Measurements from ENCODE around the gene EXOC3.
"Not testable (repeated sequence)": the region's sequence is repeated elsewhere in the genome, so short reads cannot be mapped to it uniquely, and the experiment has no call there.

The EXOC3 gene

DNA sequence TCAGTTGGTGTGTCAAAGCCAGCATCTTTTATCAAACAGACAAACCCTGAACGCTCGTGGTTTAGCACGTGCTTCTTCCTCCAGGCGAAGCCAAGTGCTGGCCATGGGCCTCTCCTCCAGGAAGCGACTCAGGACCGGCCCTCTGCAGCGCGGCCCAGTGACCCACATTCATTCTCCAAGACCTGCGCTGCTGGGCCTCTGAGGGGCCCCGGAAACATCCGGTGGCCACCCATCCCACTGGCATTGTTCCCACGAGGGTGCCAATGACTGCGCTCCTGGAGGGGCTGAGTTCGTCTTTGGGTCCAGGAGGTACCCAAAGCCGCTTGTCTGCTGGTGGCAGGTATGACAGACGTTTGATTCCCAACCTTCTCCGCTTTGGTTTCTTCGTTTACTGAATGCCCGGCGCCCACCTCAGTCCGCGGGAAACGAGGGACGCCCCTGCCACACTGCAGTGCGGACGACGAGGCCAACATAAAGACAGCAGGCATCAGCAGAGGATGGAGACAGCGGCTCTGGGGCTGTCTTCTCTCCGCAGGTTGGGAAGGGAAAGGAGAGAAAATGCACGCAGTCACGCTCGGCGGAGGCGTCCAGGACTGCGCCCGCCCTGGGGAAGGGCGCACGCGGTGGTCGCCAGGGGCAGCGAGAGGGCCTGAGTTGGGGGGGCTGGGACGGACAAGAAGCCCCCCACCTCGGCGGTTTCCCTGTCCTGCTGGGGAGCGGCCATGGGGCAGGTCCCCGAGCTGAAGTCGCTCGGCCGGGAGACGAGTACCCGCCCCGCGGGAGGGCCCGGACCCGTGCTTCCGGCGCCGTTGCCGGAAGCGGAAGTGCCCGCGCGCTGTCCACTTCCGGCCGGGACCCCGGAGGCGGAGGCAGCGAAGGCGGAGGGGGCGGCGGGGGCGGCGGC lies at the start of gene EXOC3:
Gene EXOC3, plus strand, starts transcription at position 842 of the 904 bp plus-strand sequence. CDS start 3,030 bp downstream, outside the sequence.
- peak; percentile 20 to 69 (median 65) for DNase-seq (ENCODE audit: low read depth in 3 of 3, low spot score in 1 of 3)

DNA sequence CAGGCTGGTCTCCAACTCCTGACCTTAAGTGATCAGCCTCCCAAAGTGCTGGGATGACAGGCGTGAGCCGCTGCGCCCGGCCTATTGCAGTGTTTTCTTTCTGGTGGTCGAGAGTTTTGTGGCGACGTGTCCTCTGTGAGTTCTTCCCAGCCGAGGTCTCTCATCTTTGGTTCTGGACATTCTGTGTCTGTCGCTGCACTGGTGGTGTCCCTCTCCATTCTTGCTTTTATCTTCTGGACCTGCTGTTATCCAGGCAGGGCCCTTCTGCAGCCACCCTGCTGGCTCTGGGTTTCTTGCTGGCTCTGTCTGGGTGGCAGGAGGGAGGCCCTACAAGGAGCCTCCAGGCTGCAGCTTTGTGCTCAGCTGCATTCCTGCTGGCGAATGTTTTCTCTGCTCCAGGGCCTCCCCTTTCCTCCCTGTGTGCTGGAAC lies 49.1 kb upstream of the EXOC3 start:
- DNase-seq (ENCODE audit: low read depth in 3 of 3, low spot score in 1 of 3) = no peak

DNA sequence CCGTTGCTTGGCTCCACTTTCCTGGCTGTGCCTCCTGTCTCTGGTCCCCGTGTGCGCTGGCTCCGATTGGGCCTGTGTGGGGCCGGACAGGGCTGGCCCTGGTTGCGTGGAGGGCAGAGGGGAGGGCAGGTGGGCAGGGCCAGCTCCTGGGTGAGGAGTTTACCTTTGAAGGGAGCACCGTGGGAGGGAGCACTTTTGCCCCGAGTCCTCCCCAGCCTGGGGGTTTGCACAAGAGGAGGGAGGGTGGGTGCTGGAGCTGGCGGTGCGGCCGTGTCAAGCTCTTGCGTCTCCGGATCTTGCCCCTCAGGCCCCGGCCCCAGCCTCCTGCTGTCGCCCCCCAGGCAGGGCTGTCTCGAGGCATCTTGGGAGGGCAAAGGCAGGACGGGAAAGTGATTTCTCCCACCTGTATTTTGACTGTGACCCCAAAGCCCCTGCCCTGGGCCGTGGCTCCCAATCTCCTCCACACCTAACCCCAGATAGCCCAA lies 48.3 kb upstream of the EXOC3 start:
- no peak for DNase-seq (ENCODE audit: low read depth in 3 of 3, low spot score in 1 of 3)

DNA sequence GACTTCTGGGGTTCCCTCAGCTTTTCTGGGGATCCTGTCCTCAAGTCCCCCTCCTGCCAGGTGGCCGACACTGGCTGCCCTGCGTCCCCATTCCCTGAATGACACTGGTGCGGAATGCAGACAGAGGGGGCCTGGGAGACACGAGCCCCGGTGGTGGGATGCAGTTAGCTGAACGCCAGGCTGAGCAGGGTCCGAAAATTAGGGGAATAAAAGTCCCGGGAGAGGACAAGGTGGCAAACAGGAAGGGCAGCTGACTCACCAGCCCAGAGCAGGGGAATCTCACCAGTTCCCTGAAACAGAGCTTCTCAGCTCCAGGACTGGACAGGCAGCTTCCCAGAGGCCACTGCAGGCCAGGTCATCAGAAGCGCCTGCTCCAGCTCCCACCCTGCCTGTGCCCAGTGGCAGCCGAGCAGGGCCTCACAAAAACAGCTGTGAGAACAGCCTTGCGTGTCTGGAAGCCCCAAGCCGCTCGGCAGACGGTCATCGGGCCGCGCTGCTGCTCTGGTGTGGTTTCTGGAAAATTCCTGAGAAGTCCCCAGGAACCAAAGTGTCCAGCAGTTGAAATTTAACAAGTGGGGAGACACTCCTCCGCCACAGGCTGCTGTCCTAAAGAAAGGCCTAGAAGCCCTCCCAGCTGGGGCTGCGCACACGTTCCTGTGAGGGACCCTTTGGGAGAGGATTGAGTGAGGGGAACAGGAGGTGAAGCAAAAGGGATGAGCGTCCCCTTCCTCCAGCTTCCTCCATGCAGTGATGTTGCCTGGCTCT lies 47.6 kb upstream of the EXOC3 start:
- no peak for DNase-seq (ENCODE audit: low read depth in 3 of 3, low spot score in 1 of 3)

DNA sequence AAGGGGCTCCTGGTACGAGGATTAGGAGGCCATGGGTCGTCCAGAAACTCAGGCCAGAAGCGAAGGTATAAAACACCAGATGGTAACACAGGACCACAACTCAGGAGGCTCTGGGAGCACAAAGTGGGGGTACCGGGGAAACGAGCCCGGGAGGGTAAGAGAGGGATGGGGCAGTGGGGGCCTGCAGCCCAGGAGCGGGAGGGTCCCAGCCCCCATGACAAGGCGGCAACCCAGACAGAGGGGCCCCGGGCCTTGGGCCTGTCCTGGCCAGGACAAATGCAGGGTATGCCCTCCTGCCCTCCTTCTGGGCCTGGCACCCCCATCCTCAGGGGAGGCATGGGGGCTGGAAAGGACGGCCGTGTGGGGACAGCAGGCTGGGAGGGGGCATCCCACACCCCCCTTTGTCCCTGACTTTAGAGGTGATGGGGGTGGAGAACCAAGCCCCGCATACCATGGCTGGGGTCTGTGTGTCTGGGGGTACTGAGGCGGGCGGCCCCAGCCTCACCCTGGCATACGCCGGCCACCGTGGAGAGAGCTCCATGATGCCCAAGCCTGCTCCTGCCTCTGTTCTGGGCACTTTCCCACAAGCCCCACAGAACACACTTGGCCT lies 47.0 kb upstream of the EXOC3 start:
- DNase-seq (ENCODE audit: low read depth in 3 of 3, low spot score in 1 of 3) = no peak

DNA sequence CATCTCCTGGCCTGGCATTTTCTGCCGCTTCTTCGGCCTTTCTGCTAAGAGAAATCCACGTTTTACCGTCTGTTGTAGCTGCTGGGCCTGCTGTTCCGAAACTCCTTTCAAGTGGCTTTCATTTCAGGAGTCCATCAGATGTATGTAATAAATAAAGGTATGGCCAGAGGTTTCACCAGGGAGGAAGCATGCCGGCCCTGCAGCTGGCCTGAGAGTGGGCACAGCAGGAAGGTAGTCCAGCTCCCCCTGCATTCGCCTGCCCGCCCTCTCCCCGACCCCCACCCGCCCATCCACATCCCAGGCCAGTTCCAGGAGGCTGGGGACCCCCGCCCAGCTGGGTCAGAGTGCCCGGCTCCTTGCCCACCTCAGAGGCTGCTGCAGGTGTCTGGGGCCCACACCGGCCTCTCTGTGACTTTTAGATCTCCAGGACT lies 46.4 kb upstream of the EXOC3 start:
- no peak for DNase-seq (ENCODE audit: low read depth in 3 of 3, low spot score in 1 of 3)

DNA sequence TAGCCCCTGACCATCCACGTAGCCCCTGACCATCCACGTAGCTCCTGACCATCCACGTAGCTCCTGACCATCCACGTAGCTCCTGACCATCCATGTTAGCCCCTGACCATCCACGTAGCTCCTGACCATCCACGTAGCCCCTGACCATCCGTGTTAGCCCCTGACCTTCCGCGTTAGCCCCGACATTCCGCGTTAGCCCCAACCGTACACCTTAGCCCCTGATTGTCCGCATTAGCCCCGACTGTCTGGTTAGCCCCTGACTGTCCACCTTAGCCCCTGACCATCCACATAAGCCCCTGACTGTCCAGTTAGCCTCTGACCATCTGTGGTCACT lies 44.9 kb upstream of the EXOC3 start:
- not testable (repeated sequence) for DNase-seq (ENCODE audit: low read depth in 3 of 3, low spot score in 1 of 3)

DNA sequence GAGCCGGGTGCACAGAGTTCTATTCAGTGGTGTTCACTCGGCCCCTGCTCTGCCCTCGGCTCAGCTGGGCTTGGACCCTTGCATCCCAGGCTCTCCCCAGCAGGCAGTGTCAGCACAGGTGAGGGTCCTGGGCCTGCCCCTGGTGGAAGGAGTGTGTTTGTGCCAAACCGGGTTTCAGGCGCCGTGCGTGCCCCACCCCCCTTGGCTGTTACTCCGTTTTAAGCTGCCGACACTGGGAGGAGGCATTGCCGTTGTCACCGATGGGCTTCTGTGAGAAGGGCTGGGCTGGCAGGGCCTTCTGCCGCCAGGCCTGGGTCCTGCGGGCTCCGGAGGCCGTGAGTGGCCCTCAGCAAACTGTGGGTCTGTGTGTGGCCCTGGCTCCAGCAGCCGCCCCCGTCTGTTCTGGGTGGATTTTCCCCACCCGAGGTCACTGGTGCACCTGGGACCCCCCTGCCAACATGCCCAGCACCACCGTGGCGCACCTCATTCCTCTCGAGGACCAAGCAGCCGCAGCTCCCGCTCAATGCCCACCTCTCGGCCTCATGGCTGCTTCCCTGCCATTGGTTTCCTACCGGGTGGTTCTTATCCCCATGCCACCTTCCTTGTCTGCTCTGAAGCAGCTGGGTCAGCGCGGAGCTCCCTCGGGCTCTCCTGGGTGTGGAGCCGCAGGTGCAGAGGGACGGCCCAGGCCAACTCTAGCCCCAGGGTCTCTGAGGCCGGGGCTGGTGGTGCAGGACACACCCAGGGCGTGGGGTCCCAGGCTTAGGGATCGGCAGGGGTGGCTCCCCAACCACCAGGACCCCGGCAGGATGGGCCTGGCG lies 44.3 kb upstream of the EXOC3 start:
- no peak for DNase-seq (ENCODE audit: low read depth in 3 of 3, low spot score in 1 of 3)

DNA sequence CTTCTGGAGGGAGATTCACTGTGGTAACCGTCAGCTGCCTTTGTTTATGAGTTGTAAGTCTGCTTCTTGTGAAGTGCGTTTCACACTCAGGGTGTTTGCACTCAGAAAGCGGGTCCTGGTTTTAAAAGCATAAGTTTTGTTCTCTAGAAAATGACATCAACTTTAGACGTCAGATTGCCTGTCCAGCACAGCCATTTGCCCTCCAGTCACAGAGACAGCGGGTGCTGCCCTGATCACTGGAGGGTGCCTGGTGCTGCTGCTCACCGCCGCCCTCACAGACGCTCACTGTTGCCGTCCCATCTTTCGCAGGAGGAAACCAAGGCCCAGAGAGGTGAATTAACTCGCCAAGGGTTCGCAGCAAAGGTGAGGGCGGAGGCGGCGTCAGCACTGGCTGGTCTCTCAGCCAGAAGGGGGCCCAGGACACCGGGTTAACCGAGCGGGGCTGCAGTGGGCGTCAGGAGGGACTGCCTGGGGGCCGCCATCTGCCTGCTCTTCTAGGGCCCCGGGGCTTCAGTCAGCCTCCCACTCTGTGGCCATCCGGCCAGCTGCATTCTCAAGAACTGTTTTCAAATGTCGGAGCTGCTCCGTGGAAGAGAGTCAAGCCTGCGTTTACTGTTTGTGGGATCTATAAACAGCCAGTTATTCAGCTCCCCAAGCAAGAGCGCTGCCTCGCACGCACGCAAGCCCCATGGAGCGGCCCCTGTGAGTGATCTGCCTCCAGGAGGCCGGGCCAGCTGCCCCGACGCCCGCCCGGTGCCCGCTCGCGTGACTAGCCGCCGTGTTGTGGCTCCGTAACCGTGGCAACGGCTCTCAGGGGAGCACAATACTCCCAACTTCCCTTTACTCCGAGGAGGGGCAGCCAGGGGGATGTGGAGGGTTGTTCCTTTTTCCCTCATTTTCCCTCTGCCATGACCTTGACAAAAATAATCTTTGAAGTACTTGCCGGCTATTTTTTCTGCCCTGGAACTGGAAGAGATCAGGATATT lies 43.4 kb upstream of the EXOC3 start:
- peak in 1 of 3 donors; percentile 40 for DNase-seq (ENCODE audit: low read depth in 3 of 3, low spot score in 1 of 3)

DNA sequence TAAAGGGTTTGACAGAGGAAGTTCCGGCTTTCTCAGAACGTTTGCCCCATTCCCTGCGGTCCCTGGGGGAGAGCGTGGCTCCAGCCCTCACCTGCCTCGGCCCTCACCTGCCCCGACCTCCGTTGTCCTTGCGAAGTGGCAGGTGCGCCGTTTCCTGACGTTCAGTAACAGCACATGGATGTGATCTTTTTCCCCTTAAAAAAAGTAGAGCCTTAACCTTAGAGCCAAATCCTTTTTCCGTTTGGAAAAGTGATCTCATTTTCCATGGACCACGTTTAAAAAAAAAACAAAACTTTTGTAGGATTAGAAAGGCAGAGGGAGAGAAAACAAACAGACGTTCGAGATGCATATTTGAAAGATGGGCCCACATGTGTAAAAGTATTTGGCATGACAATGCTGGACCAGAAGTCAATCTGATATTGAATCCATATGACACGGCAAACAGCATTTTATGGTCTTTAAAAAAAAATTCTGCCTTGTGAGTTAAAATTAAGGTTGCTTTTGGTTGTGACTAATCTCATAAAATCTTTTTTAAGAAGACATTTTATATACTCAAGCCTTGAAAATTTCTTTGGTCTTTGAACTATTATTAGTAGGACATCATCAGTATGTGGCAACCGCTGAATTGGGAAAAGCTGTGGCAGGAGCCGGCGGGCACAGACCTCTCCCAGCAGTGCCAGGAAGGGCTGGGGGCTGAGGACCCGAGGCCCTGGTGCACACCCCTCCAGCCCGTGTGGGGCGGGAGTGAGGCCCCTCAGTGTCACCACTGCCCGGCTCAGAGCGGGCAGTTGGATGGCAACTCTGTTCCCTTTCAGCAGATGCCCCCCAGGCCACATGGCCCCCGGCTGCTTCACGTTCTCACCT lies 42.5 kb upstream of the EXOC3 start:
- no peak for DNase-seq (ENCODE audit: low read depth in 3 of 3, low spot score in 1 of 3)

DNA sequence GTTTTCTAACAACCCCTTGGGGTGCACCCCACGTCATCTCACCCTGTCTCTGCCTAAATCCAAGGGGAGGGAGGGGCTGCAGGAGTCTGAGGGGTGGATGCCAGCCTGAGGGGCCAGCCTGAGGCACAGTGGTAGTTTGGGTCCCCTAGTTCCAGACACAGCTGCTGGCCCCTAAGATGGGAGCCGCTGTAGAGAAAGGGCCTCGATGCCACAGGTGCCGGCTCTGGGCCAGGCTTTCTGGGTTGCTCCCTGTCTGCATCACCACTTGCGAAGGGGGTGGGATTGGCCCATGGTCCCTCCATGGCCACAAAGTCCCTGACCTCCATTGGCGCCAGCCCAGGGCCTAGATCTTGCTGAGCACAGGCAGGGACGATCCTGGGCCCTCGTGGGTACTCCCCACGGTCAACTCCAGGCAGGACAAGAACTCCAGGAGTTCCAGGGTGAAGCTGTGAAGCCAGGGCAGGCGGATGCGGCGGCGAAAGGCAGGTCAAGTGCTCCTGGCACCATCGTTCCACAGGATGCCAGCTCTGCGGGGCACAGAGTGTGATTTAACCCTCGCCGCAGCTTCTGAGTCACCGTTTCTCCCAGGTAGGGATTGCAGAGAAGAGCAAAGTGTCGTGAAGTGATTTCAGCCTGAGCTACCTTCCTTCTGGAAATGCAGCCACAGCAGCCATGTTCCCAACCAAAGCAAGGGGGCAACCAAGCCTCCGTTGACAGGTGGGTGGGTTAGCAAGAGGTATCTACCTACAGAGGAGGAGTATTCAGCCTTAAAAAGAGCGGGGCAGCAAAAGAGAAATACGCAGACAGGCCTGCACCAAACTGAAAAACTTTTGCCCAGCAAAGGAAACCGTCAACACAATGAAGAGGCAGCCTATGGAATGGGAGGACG lies 41.6 kb upstream of the EXOC3 start:
- no peak for DNase-seq (ENCODE audit: low read depth in 3 of 3, low spot score in 1 of 3)

DNA sequence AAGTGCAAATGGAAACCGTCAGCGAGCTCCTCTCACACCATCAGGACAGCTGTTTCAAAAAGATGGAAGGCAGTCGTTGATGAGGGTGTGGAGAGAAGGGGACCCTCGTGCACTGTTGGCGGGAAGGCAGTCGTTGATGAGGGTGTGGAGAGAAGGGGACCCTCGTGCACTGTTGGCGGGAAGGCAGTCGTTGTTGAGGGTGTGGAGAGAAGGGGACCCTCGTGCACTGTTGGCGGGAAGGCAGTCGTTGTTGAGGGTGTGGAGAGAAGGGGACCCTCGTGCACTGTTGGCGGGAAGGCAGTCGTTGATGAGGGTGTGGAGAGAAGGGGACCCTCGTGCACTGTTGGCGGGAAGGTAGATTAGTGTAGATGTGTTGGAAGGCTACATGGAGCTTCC lies 40.8 kb upstream of the EXOC3 start:
- DNase-seq (ENCODE audit: low read depth in 3 of 3, low spot score in 1 of 3) = not testable (repeated sequence)

DNA sequence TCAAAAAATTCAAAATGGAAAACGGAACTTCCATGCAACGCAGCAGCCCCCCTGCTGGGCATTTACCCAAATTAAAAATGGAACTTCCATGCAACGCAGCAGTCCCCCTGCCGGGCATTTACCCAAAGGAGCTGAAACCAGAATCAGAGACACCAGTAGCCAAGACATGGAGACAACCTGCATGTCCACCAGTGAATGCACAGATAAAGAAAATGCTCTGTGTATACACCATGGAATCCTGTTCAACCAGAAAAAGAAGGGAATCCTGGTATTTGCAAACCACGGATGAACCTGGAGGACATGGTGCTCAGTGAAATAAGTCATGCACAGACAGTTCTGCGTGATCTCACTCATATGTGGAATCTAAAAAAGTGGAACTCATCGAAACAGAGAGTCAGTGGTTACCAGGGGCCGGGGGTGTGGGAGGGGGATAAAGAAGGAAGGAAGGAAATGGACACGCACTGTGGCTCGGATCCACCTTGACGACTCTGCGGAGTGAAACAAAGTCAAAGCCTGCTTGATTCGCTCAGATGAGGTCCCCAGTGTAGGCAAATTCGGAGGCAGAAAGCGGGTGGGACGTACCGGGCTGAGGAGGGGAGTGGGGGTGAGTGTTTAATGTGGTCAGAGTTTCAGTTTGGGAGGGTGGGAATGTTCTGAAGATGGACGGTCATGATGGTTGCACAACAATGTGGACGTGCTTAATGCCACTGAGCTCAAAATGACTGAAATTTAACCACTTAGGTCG lies 40.2 kb upstream of the EXOC3 start:
- no peak for DNase-seq (ENCODE audit: low read depth in 3 of 3, low spot score in 1 of 3)

DNA sequence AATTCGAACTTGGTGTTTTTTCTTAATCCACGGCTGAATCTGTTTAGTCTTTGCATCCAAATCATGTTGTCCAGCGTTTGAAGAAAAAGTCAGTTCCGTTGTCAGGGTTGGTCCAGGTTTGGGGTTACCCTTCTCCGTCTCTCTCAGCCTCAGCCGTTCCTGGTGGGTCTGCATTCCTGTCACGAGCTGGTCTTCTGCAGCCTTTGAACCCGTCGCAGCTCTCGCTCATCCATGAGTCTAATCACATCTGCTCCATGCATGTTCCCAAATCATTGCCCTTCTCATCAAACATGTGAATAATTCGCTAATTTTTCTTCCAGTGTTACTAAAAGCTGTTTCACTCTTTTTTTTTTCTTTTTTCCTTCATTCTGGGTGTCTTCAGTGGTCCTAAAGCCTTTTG lies 39.0 kb upstream of the EXOC3 start:
- no peak for DNase-seq (ENCODE audit: low read depth in 3 of 3, low spot score in 1 of 3)

DNA sequence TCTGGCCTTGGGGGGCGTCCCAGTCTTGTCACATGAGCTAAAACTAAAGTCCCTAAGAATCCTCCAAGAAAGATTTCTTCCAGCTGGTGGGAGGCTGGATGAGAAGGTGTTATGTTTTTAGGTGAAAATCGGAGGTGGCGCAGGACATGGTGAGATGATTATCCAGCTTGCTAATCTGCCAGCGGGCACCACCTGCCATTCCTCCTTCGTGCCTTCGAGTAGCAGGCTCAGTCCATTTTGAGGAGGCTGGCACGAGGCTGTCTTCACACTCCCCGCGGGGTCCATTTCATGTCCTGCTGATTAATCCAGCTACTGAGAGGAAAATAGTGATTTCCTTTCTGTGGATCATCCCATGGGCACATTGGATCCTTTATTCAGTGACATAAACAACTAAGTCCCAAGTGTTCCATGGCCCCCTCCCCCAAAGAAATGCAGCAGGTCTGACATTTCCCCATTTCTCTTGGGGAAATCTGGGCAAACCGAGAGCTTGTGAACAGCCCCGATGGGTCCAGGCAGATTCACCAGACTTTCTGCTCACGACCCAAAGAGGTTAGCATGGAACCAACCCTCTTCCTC lies 38.2 kb upstream of the EXOC3 start:
- DNase-seq (ENCODE audit: low read depth in 3 of 3, low spot score in 1 of 3) = no peak

DNA sequence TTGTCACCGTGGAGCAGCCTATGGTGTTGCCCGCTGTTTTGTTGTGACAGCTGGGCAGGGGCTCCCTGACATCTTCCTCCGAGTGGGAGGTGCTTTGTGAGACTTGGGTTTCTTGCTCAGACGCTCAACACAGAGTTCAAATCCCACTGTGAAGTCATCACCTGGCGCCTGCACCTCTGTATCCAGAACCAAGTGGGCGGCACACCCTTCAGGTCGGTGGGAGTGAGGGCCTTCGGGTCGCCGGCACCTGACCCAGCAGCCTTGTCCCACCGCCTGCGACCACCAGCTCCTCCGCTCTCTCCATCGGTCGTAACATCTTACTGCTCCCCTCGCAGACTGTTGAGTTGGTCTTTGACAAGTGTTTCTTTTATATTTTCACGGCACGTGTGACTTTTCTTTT lies 37.6 kb upstream of the EXOC3 start:
- no peak for DNase-seq (ENCODE audit: low read depth in 3 of 3, low spot score in 1 of 3)

DNA sequence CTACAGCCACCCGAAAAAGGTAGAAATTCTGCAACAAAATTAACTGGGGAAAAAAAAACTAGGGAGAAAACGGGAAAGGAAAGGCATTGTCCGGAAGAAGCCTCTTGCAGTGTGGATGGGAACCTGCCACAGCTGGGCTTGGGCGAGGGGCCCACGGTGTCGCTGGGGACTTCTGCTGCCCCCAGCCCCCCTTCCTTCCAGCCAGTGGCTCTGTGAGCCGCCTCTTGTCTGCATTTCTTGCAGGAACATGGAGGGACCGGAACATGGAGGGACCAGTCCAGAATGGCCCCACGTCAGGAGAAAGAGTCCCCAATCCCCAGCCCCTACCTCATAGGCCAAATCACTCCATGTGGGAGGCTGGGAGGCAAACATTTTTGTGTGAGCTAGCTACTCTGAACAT lies 36.9 kb upstream of the EXOC3 start:
- no peak for DNase-seq (ENCODE audit: low read depth in 3 of 3, low spot score in 1 of 3)
